ENCODE measurements around the gene KLF7. TPM values are rescaled to one million over a fixed set of nuclear protein-coding genes. Genes with fewer than 3 reads are reported as not detected.

The KLF7 gene
- total and polyA plus RNA-seq, 8 donors: 2.7 to 33.0 (median 7.3) TPM

- Histone ChIP-seq H3K27me3 (no peaks in the 10 kb centered on the region), H3K9me3 (no peaks in the 10 kb centered on the region), H3K4me1 (peaks cover 11 to 71% (median 40%) of the 10 kb centered on the region in 4 donors), H3K4me3 (peak overlapping the region; percentile 53 to 76 (median 62)), H3K36me3 (no peaks in the 10 kb centered on the region), H3K27ac (peak overlapping the region; percentile 39 to 100 (median 100))
- DNase-seq: no peak
- TF ChIP-seq POLR2AphosphoS5 (IDR thresholded peaks at IDR 0.05) (no peak), POLR2A (IDR thresholded peaks at IDR 0.05) (no peak), CTCF (IDR thresholded peaks at IDR 0.05) (no peak), EP300 (IDR thresholded peaks at IDR 0.05) (no peak)
- WGBS, 5 donors: 5 to 11% (median 6%) methylated on average over 2 of the region's 2 CpGs
- intact Hi-C loops (cut with DNase I; ENCODE audit: low total_unique reads): no loop called here
Observed at GRCh38 chr2:207163756-207164005, 2.1 kb downstream of the KLF7 start.

- H3K27ac ChIP-seq: peak overlapping the region; percentile 75 to 100 (median 100)
- TF ChIP-seq CTCF (IDR thresholded peaks at IDR 0.05) (no peak), POLR2AphosphoS5 (IDR thresholded peaks at IDR 0.05) (peak; percentile 73 to 92 (median 87))
- no peaks in the 10 kb centered on the region for H3K36me3 ChIP-seq
- intact Hi-C loops (cut with DNase I; ENCODE audit: low total_unique reads): no loop called here
- H3K4me1 ChIP-seq: peaks cover 8 to 74% (median 43%) of the 10 kb centered on the region in 4 donors
- no peaks in the 10 kb centered on the region for H3K9me3 ChIP-seq
- no peaks in the 10 kb centered on the region for H3K27me3 ChIP-seq
- peak; percentile 45 to 81 for DNase-seq
- 31 to 58% (median 42%) methylated on average over 7 of the region's 7 CpGs for WGBS, 5 donors
- peak overlapping the region; percentile 53 to 76 (median 62) for H3K4me3 ChIP-seq
Observed at GRCh38 chr2:207163053-207163755, 2.5 kb downstream of the KLF7 start.

GRCh38 chr2:207162316-207162715, 3.4 kb downstream of the KLF7 start:
- DNase-seq: peak in 1 of 2 donors; percentile 66
- TF ChIP-seq POLR2AphosphoS5 (IDR thresholded peaks at IDR 0.05): peak in 1 of 3 donors; percentile 49
- no peak for TF ChIP-seq POLR2A (IDR thresholded peaks at IDR 0.05)
- intact Hi-C loops (cut with DNase I; ENCODE audit: low total_unique reads): no loop called here
- peak overlapping the region; percentile 53 to 76 (median 62) for H3K4me3 ChIP-seq
- peak overlapping the region; percentile 24 to 100 (median 100) for H3K27ac ChIP-seq
- H3K36me3 ChIP-seq: no peaks in the 10 kb centered on the region
- H3K4me1 ChIP-seq: peaks cover 8 to 74% (median 44%) of the 10 kb centered on the region in 4 donors
- WGBS, 5 donors: 65 to 78% (median 70%) methylated on average over 8 of the region's 8 CpGs
- no peaks in the 10 kb centered on the region for H3K27me3 ChIP-seq
- H3K9me3 ChIP-seq: no peaks in the 10 kb centered on the region

- H3K4me1 ChIP-seq: peaks cover 13 to 78% (median 46%) of the 10 kb centered on the region in 4 donors
- H3K4me3 ChIP-seq: no peak overlapping the region
- peak in 1 of 2 donors; percentile 47 for DNase-seq
- WGBS, 5 donors: 56 to 74% (median 66%) methylated on average over 7 of the region's 7 CpGs
- no peak for TF ChIP-seq POLR2AphosphoS5 (IDR thresholded peaks at IDR 0.05)
- no peaks in the 10 kb centered on the region for H3K9me3 ChIP-seq
- H3K36me3 ChIP-seq: no peaks in the 10 kb centered on the region
- H3K27me3 ChIP-seq: no peaks in the 10 kb centered on the region
- H3K27ac ChIP-seq: peak overlapping the region; percentile 14 to 100 (median 100)
- intact Hi-C loops (cut with DNase I; ENCODE audit: low total_unique reads): no loop called here
Observed at GRCh38 chr2:207161247-207162123, 4.3 kb downstream of the KLF7 start.

- peak in 1 of 2 donors; percentile 44 for DNase-seq
- H3K4me3 ChIP-seq: no peak overlapping the region
- H3K36me3 ChIP-seq: no peaks in the 10 kb centered on the region
- 69 to 80% (median 73%) methylated on average over 7 of the region's 7 CpGs for WGBS, 5 donors
- peaks cover 21 to 92% (median 57%) of the 10 kb centered on the region in 4 donors for H3K4me1 ChIP-seq
- H3K27ac ChIP-seq: peak overlapping the region in 2 of 5 donors; percentile 1 to 100
- H3K9me3 ChIP-seq: no peaks in the 10 kb centered on the region
- no peaks in the 10 kb centered on the region for H3K27me3 ChIP-seq
- TF ChIP-seq POLR2AphosphoS5 (IDR thresholded peaks at IDR 0.05): no peak
- TF ChIP-seq POLR2A (IDR thresholded peaks at IDR 0.05): no peak
- no peak for TF ChIP-seq EP300 (IDR thresholded peaks at IDR 0.05)
- no peak for TF ChIP-seq CTCF (IDR thresholded peaks at IDR 0.05)
- intact Hi-C loops (cut with DNase I; ENCODE audit: low total_unique reads): no loop called here
Observed at GRCh38 chr2:207160115-207160514, 5.6 kb downstream of the KLF7 start.
